ENCODE measurements around the gene MICAL3.

MICAL3 gene

DNA sequence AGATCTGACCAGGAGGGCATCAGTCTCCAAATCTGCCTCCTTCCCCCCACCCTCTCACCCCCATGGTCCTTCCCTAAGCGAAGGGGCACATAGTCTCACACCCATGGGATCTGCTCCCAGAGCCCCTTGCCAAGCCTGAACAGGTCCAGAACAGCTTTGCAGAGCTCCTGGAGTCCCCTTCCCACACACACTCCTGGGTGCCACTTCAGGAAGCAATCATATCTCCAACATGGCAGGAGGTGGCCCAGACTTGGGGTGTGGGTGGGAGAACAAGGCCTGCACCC is 63.0 kb downstream of the MICAL3 start:
- DNase-seq (ENCODE audit: low read depth) = no peak
- no peak overlapping the region for H3K4me3 ChIP-seq (ENCODE audit: low read length)
- no peak for TF ChIP-seq CTCF (conservative IDR thresholded peaks at IDR 0.05; ENCODE audit: low read depth, low read length)

DNA sequence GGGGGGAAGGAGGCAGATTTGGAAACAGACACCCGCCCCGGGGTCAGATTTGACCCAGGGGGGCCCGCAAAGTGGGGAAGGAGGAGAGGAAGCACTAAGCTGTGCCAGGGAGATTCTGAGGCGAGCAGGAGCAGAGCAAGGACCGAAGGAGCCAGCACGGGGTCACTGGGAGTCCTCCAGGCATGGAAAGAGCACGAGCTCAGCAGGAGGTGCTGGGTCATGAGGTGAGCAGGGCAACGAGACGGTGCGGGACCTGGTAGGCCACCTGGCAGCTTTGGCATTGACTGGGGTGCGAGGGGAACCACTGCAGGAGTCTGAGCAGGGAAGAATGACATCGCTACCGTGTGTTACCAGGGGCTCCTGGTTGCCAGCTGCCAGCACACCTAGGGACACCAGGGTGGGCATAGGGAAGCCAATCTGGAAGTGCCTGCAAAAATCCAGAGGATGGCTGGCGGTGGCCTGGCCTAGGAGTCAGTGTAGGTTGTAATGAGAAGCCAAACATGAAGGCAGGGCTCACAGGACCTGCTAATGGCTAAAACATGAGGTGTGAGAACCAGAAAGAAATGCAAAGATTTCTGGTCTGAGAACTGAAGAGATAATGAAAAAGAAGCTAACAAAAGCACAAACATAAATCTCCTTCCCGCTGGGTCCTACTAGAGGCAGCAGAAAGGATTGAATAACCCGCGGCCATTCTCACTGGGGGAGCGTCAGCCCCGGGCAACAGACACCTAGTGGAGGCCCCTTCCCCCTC is 63.5 kb downstream of the MICAL3 start:
- no peak for DNase-seq (ENCODE audit: low read depth)
- H3K4me3 ChIP-seq (ENCODE audit: low read length) = no peak overlapping the region
- TF ChIP-seq CTCF (conservative IDR thresholded peaks at IDR 0.05; ENCODE audit: low read depth, low read length) = no peak

DNA sequence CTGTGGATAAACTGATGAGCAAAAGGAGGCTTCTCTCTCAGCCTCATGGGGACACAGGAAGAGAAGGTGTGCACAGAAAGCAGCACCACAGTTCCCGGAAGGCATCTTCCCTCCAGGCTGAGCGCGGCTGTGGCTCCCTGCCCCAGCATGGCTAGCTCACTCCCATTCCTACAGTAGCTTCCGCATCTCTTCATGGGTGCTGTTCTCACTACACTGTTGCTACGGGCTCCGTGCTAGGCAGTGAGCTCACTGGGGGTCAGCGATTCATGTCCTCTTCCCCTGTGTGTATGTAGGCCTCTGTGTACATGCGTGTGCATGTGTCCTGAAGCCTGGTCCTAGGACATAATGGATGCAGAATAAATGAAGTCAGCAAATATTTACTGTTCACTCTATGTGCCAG is 64.3 kb downstream of the MICAL3 start:
- H3K4me3 ChIP-seq (ENCODE audit: low read length) = no peak overlapping the region
- DNase-seq (ENCODE audit: low read depth) = no peak
- TF ChIP-seq CTCF (conservative IDR thresholded peaks at IDR 0.05; ENCODE audit: low read depth, low read length) = no peak

GRCh38 chr22:17958166-17958565 is 66.2 kb downstream of the MICAL3 start:
- TF ChIP-seq CTCF (conservative IDR thresholded peaks at IDR 0.05; ENCODE audit: low read depth, low read length) = no peak
- no peak overlapping the region for H3K4me3 ChIP-seq (ENCODE audit: low read length)
- no peak for DNase-seq (ENCODE audit: low read depth)

GRCh38 chr22:17957693-17958092 is 66.7 kb downstream of the MICAL3 start:
- no peak for TF ChIP-seq CTCF (conservative IDR thresholded peaks at IDR 0.05; ENCODE audit: low read depth, low read length)
- no peak overlapping the region for H3K4me3 ChIP-seq (ENCODE audit: low read length)
- no peak for DNase-seq (ENCODE audit: low read depth)

GRCh38 chr22:17957204-17957603 is 67.2 kb downstream of the MICAL3 start:
- no peak for DNase-seq (ENCODE audit: low read depth)
- H3K4me3 ChIP-seq (ENCODE audit: low read length) = no peak overlapping the region
- TF ChIP-seq CTCF (conservative IDR thresholded peaks at IDR 0.05; ENCODE audit: low read depth, low read length) = no peak

GRCh38 chr22:17956630-17957029 is 67.7 kb downstream of the MICAL3 start:
- no peak for DNase-seq (ENCODE audit: low read depth)
- no peak for TF ChIP-seq CTCF (conservative IDR thresholded peaks at IDR 0.05; ENCODE audit: low read depth, low read length)
- H3K4me3 ChIP-seq (ENCODE audit: low read length) = no peak overlapping the region

Measured in retinal pigment epithelial cell (primary cell).